A549 (cell line): ENCODE measurements around the gene BMPR2.

Source experiments
- BHLHE40 ChIP-seq: IDR thresholded peaks from 2 replicates; pipeline ENCODE4 v1.6.1; 2012; ENCODE audit warnings: low read depth, low read length, inconsistent platforms
- HDAC2 ChIP-seq: fragments of 200-600 bp; sonication (generic); IDR thresholded peaks from 2 replicates; pipeline ENCODE4 v1.6.1; 2016
- KDM1A ChIP-seq: fragments of 200-600 bp; sonication (generic); IDR thresholded peaks from 2 replicates; pipeline ENCODE4 v1.6.1; 2016; ENCODE audit warnings: low read depth, mild to moderate bottlenecking
- KDM5A ChIP-seq: fragments of 200-600 bp; sonication (generic); IDR thresholded peaks from 2 replicates; pipeline ENCODE4 v1.6.1; 2016; ENCODE audit warnings: antibody characterized with exemption, mild to moderate bottlenecking
- MAFK ChIP-seq: fragments of 450-650 bp; IDR thresholded peaks from 2 replicates; pipeline ENCODE4 v1.6.1; 2014; ENCODE audit not compliant: partially characterized antibody
- NR3C1 ChIP-seq: fragments of >200 bp; sonication (Bioruptor Twin); formaldehyde crosslinking; IDR thresholded peaks from 3 replicates; pipeline ENCODE4 v1.6.1; 2017
- POLR2A ChIP-seq: IDR thresholded peaks from 2 replicates; pipeline ENCODE4 v1.6.1; 2012; ENCODE audit warnings: mild to moderate bottlenecking, low read length
- RFX5 ChIP-seq: fragments of 450-650 bp; IDR thresholded peaks from 2 replicates; pipeline ENCODE4 v1.7.1; 2014; ENCODE audit warnings: antibody characterized with exemption, mild to moderate bottlenecking, moderate library complexity
- SMC3 ChIP-seq: fragments of >200 bp; sonication (Bioruptor Twin); formaldehyde crosslinking; IDR thresholded peaks from 3 replicates; pipeline ENCODE4 v1.6.1; 2018; ENCODE audit warnings: inconsistent platforms
- TP53 ChIP-seq: fragments of 250-450 bp; sonication (Bioruptor Pico); IDR thresholded peaks from 2 replicates; pipeline ENCODE4 v1.5.0; 2021; ENCODE audit warnings: mild to moderate bottlenecking, moderate library complexity
- ZNF302 ChIP-seq: fragments of 250-450 bp; sonication (Bioruptor Pico); IDR thresholded peaks from 2 replicates; pipeline ENCODE4 v1.9.0; 2021; ENCODE audit warnings: inconsistent platforms, mild to moderate bottlenecking, moderate library complexity
- TF ChIP-seq, protein P1 (sequence below): fragments of >200 bp; sonication (Bioruptor Twin); formaldehyde crosslinking; IDR thresholded peaks from 3 replicates; pipeline ENCODE4 v1.5.1; 2016
- TF ChIP-seq, protein P2 (sequence below): IDR thresholded peaks from 2 replicates; pipeline ENCODE4 v1.6.1; 2012

DNA sequence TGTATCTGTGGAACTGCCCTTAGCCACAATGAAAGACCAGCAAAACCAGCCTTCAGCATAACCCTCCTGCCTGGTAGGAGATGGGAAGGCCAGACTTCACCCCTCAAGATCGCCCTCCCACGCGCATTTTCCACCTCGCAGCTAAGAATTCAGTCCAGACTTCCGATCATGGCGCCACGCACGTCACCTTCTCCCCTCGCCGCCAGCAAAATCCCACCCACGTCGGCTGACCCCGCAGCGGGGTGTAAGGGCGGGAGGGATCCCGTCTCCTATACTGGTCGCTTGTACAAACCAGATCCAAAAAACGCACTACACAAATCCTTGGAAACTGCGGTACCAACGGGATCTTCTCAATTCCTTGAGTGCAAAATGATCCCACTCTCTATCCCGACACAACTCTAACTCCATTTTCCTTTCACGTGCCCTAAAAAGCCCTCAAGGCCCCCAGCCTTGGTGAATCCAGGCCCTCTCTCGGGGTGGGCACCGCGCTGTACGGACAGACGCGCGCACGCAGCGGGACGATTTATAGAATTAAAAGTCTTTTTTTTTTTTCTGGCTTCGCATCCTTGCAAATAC is 1.0 kb upstream of the BMPR2 start:
- TF ChIP-seq POLR2A (peak; percentile 20; the same call in 1 of the 2 replicates), TP53 (peak; percentile 93), BHLHE40 (no peak), RFX5 (no peak), MAFK (no peak), KDM5A (no peak), SMC3 (no peak), HDAC2 (no peak), NR3C1 (no peak), ZNF302 (CRISPR knock-in tag) (no peak), KDM1A (no peak)
- TF ChIP-seq, protein P1, sequence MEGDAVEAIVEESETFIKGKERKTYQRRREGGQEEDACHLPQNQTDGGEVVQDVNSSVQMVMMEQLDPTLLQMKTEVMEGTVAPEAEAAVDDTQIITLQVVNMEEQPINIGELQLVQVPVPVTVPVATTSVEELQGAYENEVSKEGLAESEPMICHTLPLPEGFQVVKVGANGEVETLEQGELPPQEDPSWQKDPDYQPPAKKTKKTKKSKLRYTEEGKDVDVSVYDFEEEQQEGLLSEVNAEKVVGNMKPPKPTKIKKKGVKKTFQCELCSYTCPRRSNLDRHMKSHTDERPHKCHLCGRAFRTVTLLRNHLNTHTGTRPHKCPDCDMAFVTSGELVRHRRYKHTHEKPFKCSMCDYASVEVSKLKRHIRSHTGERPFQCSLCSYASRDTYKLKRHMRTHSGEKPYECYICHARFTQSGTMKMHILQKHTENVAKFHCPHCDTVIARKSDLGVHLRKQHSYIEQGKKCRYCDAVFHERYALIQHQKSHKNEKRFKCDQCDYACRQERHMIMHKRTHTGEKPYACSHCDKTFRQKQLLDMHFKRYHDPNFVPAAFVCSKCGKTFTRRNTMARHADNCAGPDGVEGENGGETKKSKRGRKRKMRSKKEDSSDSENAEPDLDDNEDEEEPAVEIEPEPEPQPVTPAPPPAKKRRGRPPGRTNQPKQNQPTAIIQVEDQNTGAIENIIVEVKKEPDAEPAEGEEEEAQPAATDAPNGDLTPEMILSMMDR: no peak
- TF ChIP-seq, protein P2, sequence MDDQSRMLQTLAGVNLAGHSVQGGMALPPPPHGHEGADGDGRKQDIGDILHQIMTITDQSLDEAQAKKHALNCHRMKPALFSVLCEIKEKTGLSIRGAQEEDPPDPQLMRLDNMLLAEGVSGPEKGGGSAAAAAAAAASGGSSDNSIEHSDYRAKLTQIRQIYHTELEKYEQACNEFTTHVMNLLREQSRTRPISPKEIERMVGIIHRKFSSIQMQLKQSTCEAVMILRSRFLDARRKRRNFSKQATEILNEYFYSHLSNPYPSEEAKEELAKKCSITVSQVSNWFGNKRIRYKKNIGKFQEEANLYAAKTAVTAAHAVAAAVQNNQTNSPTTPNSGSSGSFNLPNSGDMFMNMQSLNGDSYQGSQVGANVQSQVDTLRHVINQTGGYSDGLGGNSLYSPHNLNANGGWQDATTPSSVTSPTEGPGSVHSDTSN: no peak
